K562 (cell line): ENCODE measurements around the gene ZKSCAN3. TPM values are rescaled to one million over a fixed set of nuclear protein-coding genes. Genes with fewer than 3 reads are reported as not detected.
A peak's percentile ranks its signal among the peaks of the same experiment; 100 is the strongest.

ENCODE experiments used
- CHD2 ChIP-seq: IDR thresholded peaks from 2 replicates; pipeline ENCODE4 v1.6.1; 2011; ENCODE audit warnings: low read depth, low read length
- CSDE1 ChIP-seq, 2 experiments: fragments of 450-650 bp; IDR thresholded peaks; 2 replicates each; pipeline ENCODE4 v1.6.1; 2016; ENCODE audit warnings: mild to moderate bottlenecking in 1 of 2
- GABPA ChIP-seq: fragments of 200-800 bp; sonication (Bioruptor generic); conservative IDR thresholded peaks from 2 replicates; pipeline ENCODE4 v1.6.1; 2016; ENCODE audit warnings: low read depth, missing genetic modification characterization, missing compliant biosample characterization
- GTF2A2 ChIP-seq: IDR thresholded peaks from 2 replicates; pipeline ENCODE4 v1.6.1; 2016; ENCODE audit warnings: mild to moderate bottlenecking, missing genetic modification characterization, missing compliant biosample characterization
- HNRNPK ChIP-seq: fragments of 200-400 bp; formaldehyde crosslinking; IDR thresholded peaks from one replicate; pipeline ENCODE4 v1.6.1; 2018; ENCODE audit warnings: mild to moderate bottlenecking, low read depth, low read length; ENCODE audit not compliant: poor library complexity, severe bottlenecking
- MED1 ChIP-seq: sonication (generic); formaldehyde crosslinking; IDR thresholded peaks from 2 replicates; pipeline ENCODE4 v1.8.1; 2023; ENCODE audit warnings: missing genetic modification reagents, borderline replicate concordance
- NR3C1 ChIP-seq: sonication (generic); formaldehyde crosslinking; IDR thresholded peaks from 2 replicates; pipeline ENCODE4 v1.8.1; 2022; ENCODE audit warnings: missing genetic modification reagents
- PCBP2 ChIP-seq: fragments of 200-400 bp; formaldehyde crosslinking; IDR thresholded peaks from 2 replicates; pipeline ENCODE4 v1.6.1; 2018; ENCODE audit warnings: low read length, low read depth, mild to moderate bottlenecking, moderate library complexity; ENCODE audit not compliant: poor library complexity, severe bottlenecking
- POLR2AphosphoS2 ChIP-seq: IDR thresholded peaks from 2 replicates; pipeline ENCODE4 v1.6.1; 2012; ENCODE audit warnings: low read length, improper control_type of control experiment
- PRPF4 ChIP-seq: fragments of 200-400 bp; formaldehyde crosslinking; IDR thresholded peaks from one replicate; pipeline ENCODE4 v1.6.1; 2017; ENCODE audit warnings: low read length, low read depth, mild to moderate bottlenecking; ENCODE audit not compliant: insufficient read depth, poor library complexity, severe bottlenecking
- SAFB ChIP-seq: fragments of 200-400 bp; formaldehyde crosslinking; IDR thresholded peaks from 2 replicates; pipeline ENCODE4 v1.6.1; 2017; ENCODE audit warnings: low read depth, low read length, borderline replicate concordance
- SLC30A9 ChIP-seq: fragments of 250-450 bp; sonication (Bioruptor Pico); IDR thresholded peaks from 2 replicates; pipeline ENCODE4 v1.8.0; 2022; ENCODE audit warnings: mild to moderate bottlenecking, moderate library complexity
- STAT5B ChIP-seq: fragments of 250-450 bp; sonication (Bioruptor Pico); IDR thresholded peaks from 2 replicates; pipeline ENCODE4 v1.8.0; 2021; ENCODE audit warnings: mild to moderate bottlenecking, inconsistent platforms
- TCF7 ChIP-seq: sonication (generic); IDR thresholded peaks from 2 replicates; pipeline ENCODE4 v1.6.1; 2016; ENCODE audit warnings: antibody characterized with exemption, borderline replicate concordance
- ZBTB7A ChIP-seq: IDR thresholded peaks from 2 replicates; pipeline ENCODE4 v1.6.1; 2011; ENCODE audit warnings: low read depth, mild to moderate bottlenecking, low read length, moderate library complexity, borderline replicate concordance; ENCODE audit not compliant: control insufficient read depth
- ZNF121 ChIP-seq: sonication (generic); formaldehyde crosslinking; conservative IDR thresholded peaks from 2 replicates; pipeline ENCODE4 v1.8.0; 2022; ENCODE audit warnings: missing genetic modification reagents
- ZNF282 ChIP-seq: sonication (generic); formaldehyde crosslinking; IDR thresholded peaks from 2 replicates; pipeline ENCODE4 v1.8.1; 2023; ENCODE audit warnings: missing genetic modification reagents
- ZNF551 ChIP-seq: fragments of 250-450 bp; sonication (Bioruptor Pico); IDR thresholded peaks from 2 replicates; pipeline ENCODE4 v1.5.0; 2021; ENCODE audit warnings: mild to moderate bottlenecking, moderate library complexity
- polyA plus RNA-seq, 8 experiments: library from polyadenylated mRNA; depleted of rRNA in 4 of 8; stranded (reverse) in 5 of 8; unstranded in 3 of 8; fragments of >200 nt; fragmentation: Nextera tagmentation in 2 of 8; fragmentation: Illumina TruSeq in 1 of 8; extraction: Ambion mirVana in 2 of 8; extraction: Trizol in 1 of 8; gene quantifications; 2 replicates each; pipeline versions ENCODE4 v1.2.1 to v1.2.3, GENCODE V29; 2011 to 2014; ENCODE audit warnings: inconsistent platforms in 1 of 8, missing spikeins in 1 of 8
- total RNA-seq, 7 experiments: library from RNA; depleted of rRNA in 6 of 7; stranded (reverse); fragments of >200 nt in 6 of 7; fragmentation: Illumina TruSeq in 2 of 7; extraction: Trizol in 2 of 7; gene quantifications; 2 replicates each; pipeline versions ENCODE4 v1.2.1 to v1.2.3, GENCODE V29; 2011 to 2021; ENCODE audit warnings: low replicate concordance in 1 of 7
- TF ChIP-seq, protein P1 (sequence below), 2 experiments: fragments of 450-650 bp; IDR thresholded peaks; 2 replicates each; pipeline ENCODE4 v1.6.1; 2016
- TF ChIP-seq, protein P2 (sequence below), 2 experiments: fragments of 450-650 bp in 1 of 2; sonication (generic) in 1 of 2; formaldehyde crosslinking in 1 of 2; IDR thresholded peaks in 1 of 2; conservative IDR thresholded peaks in 1 of 2; 2 replicates each; pipeline versions ENCODE4 v1.6.1 to v1.8.1; 2016 to 2023; ENCODE audit warnings: mild to moderate bottlenecking in 2 of 2, moderate library complexity in 2 of 2, inconsistent platforms in 1 of 2, missing genetic modification reagents in 1 of 2
- TF ChIP-seq, protein P3 (sequence below): fragments of 250-450 bp; sonication (Bioruptor Pico); IDR thresholded peaks from 2 replicates; pipeline ENCODE4 v1.4.0; 2020; ENCODE audit warnings: mild to moderate bottlenecking, moderate library complexity

ZKSCAN3 gene
- total and polyA plus RNA-seq, 9 of the 15 experiments (the other 6 are each of a cell fraction or from before 2014, with no cell fraction given), result 3.0 to 12.4 (median 10.2) TPM

DNA sequence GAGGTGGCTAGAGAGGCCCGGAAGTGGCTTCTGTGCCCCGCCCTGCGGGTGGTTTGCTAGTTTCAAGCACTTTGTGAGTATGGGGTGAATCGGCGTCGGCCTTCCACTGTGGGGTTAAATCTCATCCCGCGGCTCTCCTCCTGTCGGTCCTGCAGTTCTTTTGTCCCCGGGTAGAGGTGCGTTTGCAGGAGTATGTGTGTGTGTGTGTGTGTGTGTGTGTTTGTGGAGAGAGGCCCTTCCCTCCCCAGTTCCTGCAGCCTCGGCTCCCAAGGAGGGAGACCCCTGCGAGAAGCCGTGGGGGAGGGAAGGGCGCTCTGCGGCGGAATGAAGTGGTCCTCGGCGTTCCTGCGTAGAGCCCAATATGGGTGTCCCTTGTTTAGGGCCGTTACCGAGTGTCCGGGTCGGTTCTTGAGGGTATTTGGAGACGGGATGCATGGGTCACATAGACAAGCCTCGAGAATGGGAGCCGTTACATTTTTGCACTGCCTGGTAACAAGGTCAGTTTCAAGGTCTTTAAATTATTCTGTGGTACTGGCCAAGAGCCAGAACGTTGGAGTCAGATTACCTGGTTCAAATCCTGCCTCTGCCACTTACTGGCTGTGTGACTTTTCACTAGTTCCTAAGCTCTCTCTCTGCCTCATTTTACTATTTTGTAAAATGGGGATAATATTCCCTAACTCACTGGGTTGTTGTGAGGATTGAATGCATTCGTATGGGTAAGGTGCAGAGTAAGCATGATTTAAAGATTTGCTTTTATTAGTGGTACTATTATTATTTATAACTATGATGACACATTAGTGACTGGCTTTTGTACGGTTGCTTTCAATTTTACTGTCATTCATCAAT is at the start of gene ZKSCAN3 (continued):
- TF ChIP-seq ZNF551 (CRISPR knock-in tag) (no peak), SLC30A9 (CRISPR knock-in tag) (no peak), MED1 (CRISPR knock-in tag) (no peak), POLR2AphosphoS2 (peak; percentile 77; the same call in 1 of the 2 replicates), CSDE1 (IDR thresholded peaks at IDR 0.05) (no peak), SAFB (no peak), ZBTB7A (peak; percentile 88), GABPA (tag) (peak; percentile 96), ZNF282 (CRISPR knock-in tag) (no peak), PCBP2 (no peak), CHD2 (peak; percentile 31; the same call in 1 of the 2 replicates), PRPF4 (no peak), NR3C1 (CRISPR knock-in tag) (no peak), GTF2A2 (tag) (0 out of 2 replicates have a peak, but pooled peaks have one; percentile 51), ZNF121 (CRISPR knock-in tag) (no peak), STAT5B (CRISPR knock-in tag) (no peak), HNRNPK (no peak), TCF7 (no peak)
- TF ChIP-seq, protein P1, sequence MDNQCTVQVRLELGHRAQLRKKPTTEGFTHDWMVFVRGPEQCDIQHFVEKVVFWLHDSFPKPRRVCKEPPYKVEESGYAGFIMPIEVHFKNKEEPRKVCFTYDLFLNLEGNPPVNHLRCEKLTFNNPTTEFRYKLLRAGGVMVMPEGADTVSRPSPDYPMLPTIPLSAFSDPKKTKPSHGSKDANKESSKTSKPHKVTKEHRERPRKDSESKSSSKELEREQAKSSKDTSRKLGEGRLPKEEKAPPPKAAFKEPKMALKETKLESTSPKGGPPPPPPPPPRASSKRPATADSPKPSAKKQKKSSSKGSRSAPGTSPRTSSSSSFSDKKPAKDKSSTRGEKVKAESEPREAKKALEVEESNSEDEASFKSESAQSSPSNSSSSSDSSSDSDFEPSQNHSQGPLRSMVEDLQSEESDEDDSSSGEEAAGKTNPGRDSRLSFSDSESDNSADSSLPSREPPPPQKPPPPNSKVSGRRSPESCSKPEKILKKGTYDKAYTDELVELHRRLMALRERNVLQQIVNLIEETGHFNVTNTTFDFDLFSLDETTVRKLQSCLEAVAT (IDR thresholded peaks at IDR 0.05), result peak; percentile 96 to 97
- TF ChIP-seq, protein P2, sequence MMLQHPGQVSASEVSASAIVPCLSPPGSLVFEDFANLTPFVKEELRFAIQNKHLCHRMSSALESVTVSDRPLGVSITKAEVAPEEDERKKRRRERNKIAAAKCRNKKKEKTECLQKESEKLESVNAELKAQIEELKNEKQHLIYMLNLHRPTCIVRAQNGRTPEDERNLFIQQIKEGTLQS (IDR thresholded peaks at IDR 0.05), result peak; percentile 26; the same call in 1 of the 2 replicates
- TF ChIP-seq, protein P2 (CRISPR knock-in tag; conservative IDR thresholded peaks at IDR 0.05), result no peak
- TF ChIP-seq, protein P3, sequence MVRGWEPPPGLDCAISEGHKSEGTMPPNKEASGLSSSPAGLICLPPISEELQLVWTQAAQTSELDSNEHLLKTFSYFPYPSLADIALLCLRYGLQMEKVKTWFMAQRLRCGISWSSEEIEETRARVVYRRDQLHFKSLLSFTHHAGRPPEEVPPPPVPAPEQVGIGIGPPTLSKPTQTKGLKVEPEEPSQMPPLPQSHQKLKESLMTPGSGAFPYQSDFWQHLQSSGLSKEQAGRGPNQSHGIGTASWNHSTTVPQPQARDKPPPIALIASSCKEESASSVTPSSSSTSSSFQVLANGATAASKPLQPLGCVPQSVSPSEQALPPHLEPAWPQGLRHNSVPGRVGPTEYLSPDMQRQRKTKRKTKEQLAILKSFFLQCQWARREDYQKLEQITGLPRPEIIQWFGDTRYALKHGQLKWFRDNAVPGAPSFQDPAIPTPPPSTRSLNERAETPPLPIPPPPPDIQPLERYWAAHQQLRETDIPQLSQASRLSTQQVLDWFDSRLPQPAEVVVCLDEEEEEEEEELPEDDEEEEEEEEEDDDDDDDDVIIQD (CRISPR knock-in tag), result no peak
